ENCODE measurements around the gene EEF1AKMT4.

The EEF1AKMT4 gene

DNA sequence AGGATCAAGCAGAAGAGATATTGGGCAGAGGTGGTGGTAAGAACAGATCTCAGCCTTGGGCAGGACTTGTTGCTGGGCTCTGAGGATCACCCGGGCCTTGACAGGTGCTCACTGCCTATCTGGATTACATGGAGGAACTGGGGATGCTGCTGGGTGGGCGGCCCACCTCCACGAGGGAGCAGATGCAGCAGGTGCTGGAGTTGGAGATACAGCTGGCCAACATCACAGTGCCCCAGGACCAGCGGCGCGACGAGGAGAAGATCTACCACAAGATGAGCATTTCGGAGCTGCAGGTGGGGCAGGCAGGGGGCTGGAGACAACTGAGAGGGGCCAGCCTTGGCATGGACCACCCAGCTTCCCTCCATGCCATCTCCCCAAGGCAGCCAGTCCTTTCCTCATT is 34.2 kb downstream of the EEF1AKMT4 start:
- Histone ChIP-seq H3K79me2 (ENCODE audit: low read length) (no peaks in the 10 kb centered on the region), H3K4me1 (ENCODE audit: low read length) (peaks cover 5% of the 10 kb centered on the region), H3K9me3 (ENCODE audit: insufficient read depth, low read length) (no peaks in the 10 kb centered on the region), H3K27ac (ENCODE audit: low read length) (no peak overlapping the region), H3K27me3 (ENCODE audit: low read depth, low read length) (peaks cover 4% of the 10 kb centered on the region; the same call in 1 of the 2 replicates), H3K4me3 (ENCODE audit: low read length) (no peak overlapping the region), H3K36me3 (replicated peaks; ENCODE audit: low read depth, low read length) (no peaks in the 10 kb centered on the region), H3K4me2 (ENCODE audit: low read length) (no peak overlapping the region), H3K9ac (ENCODE audit: low read length) (no peak overlapping the region), H2AFZ (ENCODE audit: low read depth, low read length) (no peak overlapping the region), H4K20me1 (ENCODE audit: insufficient read depth, low read length) (no peaks in the 10 kb centered on the region)
- TF ChIP-seq, protein P1, sequence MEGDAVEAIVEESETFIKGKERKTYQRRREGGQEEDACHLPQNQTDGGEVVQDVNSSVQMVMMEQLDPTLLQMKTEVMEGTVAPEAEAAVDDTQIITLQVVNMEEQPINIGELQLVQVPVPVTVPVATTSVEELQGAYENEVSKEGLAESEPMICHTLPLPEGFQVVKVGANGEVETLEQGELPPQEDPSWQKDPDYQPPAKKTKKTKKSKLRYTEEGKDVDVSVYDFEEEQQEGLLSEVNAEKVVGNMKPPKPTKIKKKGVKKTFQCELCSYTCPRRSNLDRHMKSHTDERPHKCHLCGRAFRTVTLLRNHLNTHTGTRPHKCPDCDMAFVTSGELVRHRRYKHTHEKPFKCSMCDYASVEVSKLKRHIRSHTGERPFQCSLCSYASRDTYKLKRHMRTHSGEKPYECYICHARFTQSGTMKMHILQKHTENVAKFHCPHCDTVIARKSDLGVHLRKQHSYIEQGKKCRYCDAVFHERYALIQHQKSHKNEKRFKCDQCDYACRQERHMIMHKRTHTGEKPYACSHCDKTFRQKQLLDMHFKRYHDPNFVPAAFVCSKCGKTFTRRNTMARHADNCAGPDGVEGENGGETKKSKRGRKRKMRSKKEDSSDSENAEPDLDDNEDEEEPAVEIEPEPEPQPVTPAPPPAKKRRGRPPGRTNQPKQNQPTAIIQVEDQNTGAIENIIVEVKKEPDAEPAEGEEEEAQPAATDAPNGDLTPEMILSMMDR (IDR thresholded peaks at IDR 0.05; ENCODE audit: low read depth, low read length): no peak
- no peak for TF ChIP-seq EZH2phosphoT487 (IDR thresholded peaks at IDR 0.05; ENCODE audit: low read depth)

DNA sequence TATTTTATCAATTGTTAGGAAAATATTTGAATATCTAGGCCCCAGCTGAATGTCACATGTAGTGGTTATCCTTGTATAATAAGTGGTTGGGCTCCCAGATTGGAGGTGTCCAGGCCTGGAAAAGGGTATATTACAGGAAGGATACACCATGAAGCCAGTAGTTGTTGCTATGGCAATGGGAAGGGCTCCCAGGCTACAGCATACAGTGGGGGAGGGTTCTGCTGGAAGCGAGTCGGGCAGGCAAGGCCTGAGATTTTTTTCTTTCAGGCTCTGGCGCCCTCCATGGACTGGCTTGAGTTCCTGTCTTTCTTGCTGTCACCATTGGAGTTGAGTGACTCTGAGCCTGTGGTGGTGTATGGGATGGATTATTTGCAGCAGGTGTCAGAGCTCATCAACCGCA is 35.2 kb downstream of the EEF1AKMT4 start:
- H3K4me1 ChIP-seq (ENCODE audit: low read length): peaks cover 5% of the 10 kb centered on the region
- H3K9me3 ChIP-seq (ENCODE audit: insufficient read depth, low read length): no peaks in the 10 kb centered on the region

DNA sequence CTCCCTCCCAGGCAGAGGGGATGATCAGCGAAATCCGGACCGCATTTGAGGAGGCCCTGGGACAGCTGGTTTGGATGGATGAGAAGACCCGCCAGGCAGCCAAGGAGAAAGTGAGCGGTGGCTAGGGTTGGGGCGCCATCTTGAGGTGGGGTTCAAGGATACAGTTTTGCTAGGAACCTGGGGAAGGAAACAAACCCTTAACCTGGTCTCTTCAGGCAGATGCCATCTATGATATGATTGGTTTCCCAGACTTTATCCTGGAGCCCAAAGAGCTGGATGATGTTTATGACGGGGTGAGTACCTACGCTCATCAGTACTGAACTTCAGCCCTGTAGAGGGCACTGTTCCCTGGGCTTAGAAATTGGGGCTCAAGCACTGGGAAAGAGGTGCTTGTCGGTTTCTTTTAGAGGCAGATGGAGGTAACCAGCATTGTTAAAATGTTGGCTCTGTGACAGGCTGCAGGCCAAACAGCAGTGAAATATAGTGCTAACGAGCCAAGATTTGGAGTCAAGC is 40.0 kb downstream of the EEF1AKMT4 start:
- no peaks in the 10 kb centered on the region for H4K20me1 ChIP-seq (ENCODE audit: insufficient read depth, low read length)
- H2AFZ ChIP-seq (ENCODE audit: low read depth, low read length): peak overlapping the region; percentile 79
- no peaks in the 10 kb centered on the region for H3K79me2 ChIP-seq (ENCODE audit: low read length)
- no peaks in the 10 kb centered on the region for H3K36me3 ChIP-seq (replicated peaks; ENCODE audit: low read depth, low read length)
- H3K4me1 ChIP-seq (ENCODE audit: low read length): peaks cover 3% of the 10 kb centered on the region
- H3K4me2 ChIP-seq (ENCODE audit: low read length): peak overlapping the region; percentile 72
- H3K9ac ChIP-seq (ENCODE audit: low read length): 0 out of 2 replicates have a peak overlapping the region, but pooled peaks have one; percentile 28
- H3K27me3 ChIP-seq (ENCODE audit: low read depth, low read length): peaks cover 4% of the 10 kb centered on the region
- no peaks in the 10 kb centered on the region for H3K9me3 ChIP-seq (ENCODE audit: insufficient read depth, low read length)
- TF ChIP-seq EZH2phosphoT487 (IDR thresholded peaks at IDR 0.05; ENCODE audit: low read depth): no peak
- TF ChIP-seq, protein P1 (IDR thresholded peaks at IDR 0.05; ENCODE audit: low read depth, low read length): peak; percentile 97
- no peak overlapping the region for H3K27ac ChIP-seq (ENCODE audit: low read length)
- peak overlapping the region; percentile 69 for H3K4me3 ChIP-seq (ENCODE audit: low read length)

More for the DNA sequence above, 35.2 kb downstream of the EEF1AKMT4 start:
- Histone ChIP-seq H3K27ac (ENCODE audit: low read length) (no peak overlapping the region), H3K4me3 (ENCODE audit: low read length) (no peak overlapping the region), H3K36me3 (replicated peaks; ENCODE audit: low read depth, low read length) (no peaks in the 10 kb centered on the region), H3K9ac (ENCODE audit: low read length) (no peak overlapping the region), H4K20me1 (ENCODE audit: insufficient read depth, low read length) (no peaks in the 10 kb centered on the region), H2AFZ (ENCODE audit: low read depth, low read length) (peak overlapping the region; percentile 16; the same call in 1 of the 2 replicates), H3K79me2 (ENCODE audit: low read length) (no peaks in the 10 kb centered on the region), H3K4me2 (ENCODE audit: low read length) (peak overlapping the region; percentile 46), H3K27me3 (ENCODE audit: low read depth, low read length) (peaks cover 4% of the 10 kb centered on the region; the same call in 1 of the 2 replicates)
- TF ChIP-seq EZH2phosphoT487 (IDR thresholded peaks at IDR 0.05; ENCODE audit: low read depth): no peak
- TF ChIP-seq, protein P1 (IDR thresholded peaks at IDR 0.05; ENCODE audit: low read depth, low read length): peak; percentile 55

DNA sequence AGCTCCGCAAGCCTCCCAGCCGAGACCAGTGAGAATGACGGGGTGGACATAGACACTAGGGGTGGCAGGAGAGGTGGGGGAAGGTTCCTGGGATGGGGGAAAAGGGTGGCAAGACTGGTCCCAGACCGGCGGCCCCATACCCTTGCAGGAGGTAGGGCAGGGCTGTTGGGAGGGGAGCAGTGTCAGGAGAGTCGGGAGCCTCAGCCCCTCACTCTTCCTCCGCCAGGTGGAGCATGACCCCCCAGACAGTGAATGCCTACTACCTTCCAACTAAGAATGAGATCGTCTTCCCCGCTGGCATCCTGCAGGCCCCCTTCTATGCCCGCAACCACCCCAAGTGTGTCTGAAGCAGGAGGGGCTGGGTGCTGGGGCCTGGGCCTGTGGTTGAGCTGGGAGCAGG is 40.9 kb downstream of the EEF1AKMT4 start:
- Histone ChIP-seq H3K4me1 (ENCODE audit: low read length) (no peaks in the 10 kb centered on the region), H3K27me3 (ENCODE audit: low read depth, low read length) (peaks cover 4% of the 10 kb centered on the region), H4K20me1 (ENCODE audit: insufficient read depth, low read length) (no peaks in the 10 kb centered on the region), H3K79me2 (ENCODE audit: low read length) (no peaks in the 10 kb centered on the region), H3K9ac (ENCODE audit: low read length) (no peak overlapping the region), H3K4me3 (ENCODE audit: low read length) (no peak overlapping the region), H3K4me2 (ENCODE audit: low read length) (no peak overlapping the region), H3K27ac (ENCODE audit: low read length) (no peak overlapping the region), H3K9me3 (ENCODE audit: insufficient read depth, low read length) (no peaks in the 10 kb centered on the region), H2AFZ (ENCODE audit: low read depth, low read length) (no peak overlapping the region), H3K36me3 (replicated peaks; ENCODE audit: low read depth, low read length) (no peaks in the 10 kb centered on the region)
- TF ChIP-seq, protein P1 (IDR thresholded peaks at IDR 0.05; ENCODE audit: low read depth, low read length): no peak
- no peak for TF ChIP-seq EZH2phosphoT487 (IDR thresholded peaks at IDR 0.05; ENCODE audit: low read depth)
